Astrocyte of the cerebellum (primary cell): ENCODE data around the gene ZKSCAN8.
"Not testable (repeated sequence)": the region's sequence is repeated elsewhere in the genome, so short reads cannot be mapped to it uniquely, and the experiment has no call there.

ENCODE experiments used
- DNase-seq: peaks from one replicate; pipeline ENCODE4 v3.0.0-alpha.2; 2011; ENCODE audit warnings: low read depth
- H3K4me3 ChIP-seq: 2 replicates; pipeline ENCODE4 v1.5.1; 2011; ENCODE audit warnings: mild to moderate bottlenecking, low read depth, low read length, moderate library complexity
- CTCF ChIP-seq: IDR thresholded peaks from 2 replicates; pipeline ENCODE4 v1.5.1; 2012; ENCODE audit warnings: low read length, low read depth, moderate library complexity, mild to moderate bottlenecking; ENCODE audit errors: missing control alignments
- in situ Hi-C: cut with HindIII; loops from 2 replicates; pipeline ENCODE4 v1.10.0; 2017; ENCODE audit warnings: low sequenced_read_pairs

The ZKSCAN8 gene

GRCh38 chr6:28115799-28116198 is 25.9 kb upstream of the ZKSCAN8 start:
- TF ChIP-seq CTCF, result no peak
- DNase-seq, result no peak
- in situ Hi-C loops, result no loop called here
- H3K4me3 ChIP-seq, result no peak overlapping the region

- TF ChIP-seq CTCF, result no peak
- DNase-seq, result no peak
- in situ Hi-C loops, result no loop called here
These were observed 24.2 kb upstream of the ZKSCAN8 start for GRCh38 chr6:28117386-28118050.

GRCh38 chr6:28118217-28118616 is 23.5 kb upstream of the ZKSCAN8 start:
- TF ChIP-seq CTCF, result no peak
- DNase-seq, result no peak
- in situ Hi-C loops, result no loop called here
- no peak overlapping the region for H3K4me3 ChIP-seq

More at GRCh38 chr6:28117386-28118050, 24.2 kb upstream of the ZKSCAN8 start:
- H3K4me3 ChIP-seq, result no peak overlapping the region

- H3K4me3 ChIP-seq, result no peak overlapping the region
- DNase-seq, result no peak
- in situ Hi-C loops, result no loop called here
- TF ChIP-seq CTCF, result no peak
These were observed 19.8 kb upstream of the ZKSCAN8 start for GRCh38 chr6:28121876-28122275.

GRCh38 chr6:28122283-28122682 is 19.4 kb upstream of the ZKSCAN8 start:
- H3K4me3 ChIP-seq, in situ Hi-C loops, DNase-seq: not testable (repeated sequence)

GRCh38 chr6:28124350-28124970 is 17.2 kb upstream of the ZKSCAN8 start, which contains the start of gene ZSCAN16:
TSS of gene ZSCAN16 (plus strand) at chr6:28124609. CDS start at chr6:28125444, 835 bp downstream.
- TF ChIP-seq CTCF, result no peak
- peak within 1 kb of the TSS; percentile 53 for H3K4me3 ChIP-seq
- in situ Hi-C loops, result no loop called here
- DNase-seq, result peak; percentile 52

- DNase-seq, result no peak
- TF ChIP-seq CTCF, result no peak
- H3K4me3 ChIP-seq, result peak overlapping the region; percentile 53
- in situ Hi-C loops, result no loop called here
These were observed 16.7 kb upstream of the ZKSCAN8 start for GRCh38 chr6:28124971-28125353.
